GM11168 (cell line): Measurements from ENCODE around the gene POLR3GL.
"Not testable (repeated sequence)": the region's sequence is repeated elsewhere in the genome, so short reads cannot be mapped to it uniquely, and the experiment has no call there.

ENCODE experiments used
- in situ Hi-C: fragments of 300-500 bp; cut with MboI; formaldehyde crosslinking; loops from one replicate; pipeline ENCODE4 v1.12.0; 2022; ENCODE audit warnings: low sequenced_read_pairs; ENCODE audit not compliant: unreplicated experiment

POLR3GL gene, protein sequence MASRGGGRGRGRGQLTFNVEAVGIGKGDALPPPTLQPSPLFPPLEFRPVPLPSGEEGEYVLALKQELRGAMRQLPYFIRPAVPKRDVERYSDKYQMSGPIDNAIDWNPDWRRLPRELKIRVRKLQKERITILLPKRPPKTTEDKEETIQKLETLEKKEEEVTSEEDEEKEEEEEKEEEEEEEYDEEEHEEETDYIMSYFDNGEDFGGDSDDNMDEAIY

DNA sequence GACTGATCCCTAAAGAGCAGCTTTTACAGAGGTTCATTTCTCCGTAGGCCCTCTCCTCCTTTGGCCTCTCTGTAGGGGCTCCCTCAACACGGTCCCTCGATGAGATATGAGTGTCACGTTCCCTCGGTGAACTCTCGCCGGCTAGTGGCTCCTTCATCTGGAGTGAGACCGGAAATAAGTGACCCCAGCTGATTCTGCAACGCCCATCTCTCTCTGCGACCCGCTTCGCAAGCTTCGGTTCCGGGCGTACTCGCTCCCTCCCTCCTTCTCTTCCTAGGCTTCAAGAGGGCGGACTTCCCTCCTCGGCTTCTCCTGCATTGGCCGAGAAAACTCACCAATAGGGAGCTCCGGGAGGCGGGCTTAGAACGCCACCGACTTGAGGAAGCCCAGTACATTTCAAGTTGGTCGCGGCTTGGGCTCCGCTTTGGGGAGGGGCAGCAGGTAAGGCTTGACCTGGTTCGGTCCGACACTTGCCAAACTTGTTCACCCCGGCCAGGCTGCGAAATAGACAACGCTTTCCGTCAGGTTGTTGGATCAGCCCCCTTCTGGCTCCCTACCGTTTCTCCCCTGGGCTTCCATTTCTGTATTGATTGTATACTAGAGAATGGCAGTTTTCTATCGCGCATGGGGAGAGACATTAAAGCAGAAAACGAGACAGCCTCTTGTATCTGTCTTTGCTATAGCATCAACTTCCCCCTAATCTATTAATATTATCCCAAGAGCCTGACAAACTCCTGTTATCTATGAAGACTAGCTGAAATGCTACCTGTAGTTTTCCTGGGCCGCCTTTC, at the start of gene POLR3GL, which contains the start of gene ANKRD34A:
TSS of gene POLR3GL (plus strand) at position 363 of the 791 bp plus-strand sequence. CDS start 10,176 bp downstream, outside the sequence.
TSS of gene ANKRD34A (minus strand) at position 248 of the 791 bp plus-strand sequence. CDS start 2,816 bp downstream, outside the sequence.
- in situ Hi-C loops, result no loop called here

DNA sequence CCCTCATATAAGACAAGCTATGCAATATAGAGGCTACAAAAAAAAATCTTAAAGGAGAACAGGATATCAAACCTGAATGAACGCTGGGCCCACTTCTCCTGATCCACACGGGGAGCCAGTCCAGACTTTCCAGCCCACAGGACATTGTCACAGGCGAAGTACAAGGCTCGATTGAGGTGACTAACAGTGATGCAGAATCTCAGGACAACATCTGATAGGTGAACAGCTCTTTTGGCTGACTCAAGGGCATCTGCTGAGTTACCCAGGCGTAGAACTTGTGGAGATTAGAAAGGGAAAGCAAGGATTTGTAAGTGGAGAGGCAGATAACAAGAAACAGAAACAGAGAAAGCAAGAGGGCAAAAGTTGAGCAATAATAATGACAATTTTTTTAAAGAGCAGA, 47.7 kb upstream of the POLR3GL start:
- in situ Hi-C loops, result no loop called here

DNA sequence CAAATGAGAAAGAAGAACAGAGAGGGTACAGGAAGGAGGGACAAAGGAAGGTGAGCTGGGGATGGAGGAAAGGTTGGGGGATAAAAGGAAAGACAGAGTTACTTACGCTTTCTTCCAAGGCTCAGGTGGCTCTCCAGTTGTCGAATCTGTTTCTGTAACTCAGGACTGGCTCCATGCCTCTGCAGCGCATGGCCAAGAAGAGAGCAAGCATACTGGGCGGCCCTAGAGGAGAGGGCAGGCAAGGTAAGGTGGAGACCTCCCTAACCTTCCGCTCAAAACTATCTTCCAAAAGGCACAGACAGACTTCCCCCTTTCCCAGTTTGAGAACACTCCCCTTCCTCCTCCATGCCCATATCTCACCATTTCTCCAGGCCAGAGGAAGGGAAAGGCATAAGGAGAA, 46.9 kb upstream of the POLR3GL start:
- in situ Hi-C loops, result no loop called here

DNA sequence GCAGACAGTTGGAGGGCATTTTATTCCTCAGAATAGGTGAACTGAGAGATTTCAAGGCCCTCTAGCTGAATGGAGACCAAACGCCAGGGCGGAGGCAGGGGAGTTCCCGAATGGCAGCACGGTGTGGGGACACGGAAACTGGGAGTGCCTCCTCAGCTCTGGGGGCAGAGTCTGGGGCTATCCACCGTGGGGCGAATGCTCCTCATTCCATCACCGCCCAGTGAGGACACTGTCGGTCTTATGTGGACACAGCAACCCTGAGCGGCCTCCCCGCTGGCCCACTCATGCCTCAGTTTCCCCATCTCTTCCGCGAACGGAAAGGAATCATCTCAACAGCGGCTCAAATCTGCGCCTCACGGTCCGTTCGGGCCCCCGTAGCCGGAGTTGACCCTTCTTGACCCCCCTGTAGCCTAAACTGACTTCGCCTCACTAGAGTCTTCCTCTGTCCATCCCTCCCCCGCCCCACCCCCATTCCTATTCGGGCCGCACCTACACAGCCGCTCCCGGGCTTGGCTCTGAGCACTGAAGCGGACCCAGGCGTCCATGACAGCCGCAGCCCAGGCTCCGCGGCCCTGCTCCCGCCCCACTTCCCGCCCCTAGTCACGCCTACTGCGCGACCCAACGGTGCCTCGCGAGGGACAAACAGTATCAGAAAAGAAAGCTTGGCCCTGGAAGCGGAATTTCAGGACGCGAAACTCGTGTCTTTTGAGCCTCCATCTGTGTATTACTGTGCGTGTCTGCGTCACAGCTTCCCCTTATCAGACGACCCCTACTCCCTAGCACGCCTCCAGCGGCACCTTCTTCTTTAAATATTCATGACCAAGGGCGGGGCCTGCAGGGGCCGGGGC, 46.1 kb upstream of the POLR3GL start, which contains the start of gene PEX11B:
TSS of gene PEX11B (minus strand) at position 574 of the 848 bp plus-strand sequence. CDS start at position 545, 29 bp downstream.
- in situ Hi-C loops, result no loop called here

DNA sequence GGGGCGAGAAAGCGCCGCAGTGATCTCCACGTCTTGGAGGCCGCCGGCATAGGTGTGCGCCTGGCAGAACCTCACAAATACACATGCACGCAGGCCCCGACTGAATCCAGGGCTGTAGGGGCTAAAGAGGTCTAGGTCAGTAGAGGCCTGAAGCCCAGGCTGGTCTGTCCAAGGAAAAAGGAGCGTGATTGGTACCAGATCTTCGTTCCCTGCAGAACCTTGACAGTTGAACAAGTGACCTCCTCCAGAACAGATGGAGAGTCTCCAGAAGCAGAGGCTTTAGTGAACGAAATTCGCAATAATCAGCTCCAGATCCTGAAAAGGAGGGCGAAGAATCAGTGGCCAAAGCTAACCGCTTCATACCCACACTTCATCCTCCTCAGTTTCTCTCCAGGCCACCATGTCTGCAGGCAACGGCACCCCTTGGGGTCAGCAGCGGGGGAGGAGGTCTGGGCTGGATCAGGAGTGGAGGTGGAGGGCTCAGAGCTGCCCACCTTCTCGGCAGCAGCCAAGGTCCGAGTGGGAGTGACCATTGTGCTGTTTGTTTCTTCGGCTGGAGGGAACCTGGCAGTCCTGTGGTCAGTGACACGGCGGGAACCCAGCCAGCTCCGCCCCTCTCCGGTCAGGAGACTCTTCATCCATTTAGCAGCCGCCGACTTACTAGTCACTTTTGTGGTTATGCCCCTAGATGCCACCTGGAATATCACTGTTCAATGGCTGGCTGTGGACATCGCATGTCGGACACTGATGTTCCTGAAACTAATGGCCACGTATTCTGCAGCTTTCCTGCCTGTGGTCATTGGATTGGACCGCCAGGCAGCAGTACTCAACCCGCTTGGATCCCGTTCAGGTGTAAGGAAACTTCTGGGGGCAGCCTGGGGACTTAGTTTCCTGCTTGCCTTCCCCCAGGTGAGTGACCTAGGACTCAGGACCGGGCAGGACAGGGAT, 45.2 kb upstream of the POLR3GL start:
- in situ Hi-C loops, result no loop called here

DNA sequence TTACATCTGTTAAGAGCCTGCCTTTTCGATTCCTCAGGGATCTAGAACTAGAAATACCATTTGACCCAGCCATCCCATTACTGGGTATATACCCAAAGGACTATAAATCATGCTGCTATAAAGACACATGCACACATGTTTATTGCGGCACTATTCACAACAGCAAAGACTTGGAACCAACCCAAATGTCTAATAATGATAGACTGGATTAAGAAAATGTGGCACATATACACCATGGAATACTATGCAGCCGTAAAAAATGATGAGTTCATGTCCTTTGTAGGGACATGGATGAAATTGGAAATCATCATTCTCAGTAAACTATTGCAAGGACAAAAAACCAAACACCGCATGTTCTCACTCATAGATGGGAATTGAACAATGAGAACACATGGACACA, 44.2 kb upstream of the POLR3GL start:
- in situ Hi-C loops, result not testable (repeated sequence)

DNA sequence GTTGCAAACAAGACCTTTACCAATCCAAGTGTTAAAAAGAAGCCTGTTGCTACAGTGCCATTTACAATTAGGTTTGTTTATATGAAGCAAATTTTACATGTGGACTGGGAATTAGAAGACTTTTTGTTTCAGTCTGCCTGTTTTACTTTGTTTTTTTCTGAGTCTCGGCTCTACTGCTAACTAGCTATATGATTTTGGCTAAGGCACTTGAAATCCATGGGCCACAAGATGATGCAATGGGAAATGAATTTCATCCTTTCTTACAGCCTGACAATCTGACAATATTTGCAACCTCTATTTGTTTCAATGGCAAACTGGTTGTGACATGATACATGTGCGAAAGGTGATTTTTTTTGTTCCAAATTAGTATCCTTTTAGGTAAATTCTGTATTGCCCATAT, 42.2 kb upstream of the POLR3GL start:
- in situ Hi-C loops, result no loop called here

DNA sequence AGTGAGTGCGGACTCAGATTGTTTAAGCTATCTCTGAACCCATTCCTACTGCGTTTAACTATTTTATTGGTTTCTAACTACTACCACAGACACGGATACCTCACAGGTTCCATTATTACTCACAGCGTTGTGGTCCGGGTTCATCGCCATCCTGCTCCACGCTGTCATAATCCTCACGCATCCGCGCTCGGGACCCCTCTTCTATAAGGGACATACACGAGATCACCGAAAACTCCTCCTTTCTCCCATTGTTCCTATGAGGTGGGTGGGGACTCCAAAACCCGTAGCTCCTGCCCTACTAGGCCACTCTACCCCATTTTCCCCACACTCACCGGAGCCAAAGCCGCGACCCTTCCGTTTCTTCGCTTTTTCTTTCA, 37.8 kb upstream of the POLR3GL start:
- in situ Hi-C loops, result loop anchor here (5.0 kb wide), 1 partner anchor 76 kb away; no protein-coding TSS in a partner anchor

DNA sequence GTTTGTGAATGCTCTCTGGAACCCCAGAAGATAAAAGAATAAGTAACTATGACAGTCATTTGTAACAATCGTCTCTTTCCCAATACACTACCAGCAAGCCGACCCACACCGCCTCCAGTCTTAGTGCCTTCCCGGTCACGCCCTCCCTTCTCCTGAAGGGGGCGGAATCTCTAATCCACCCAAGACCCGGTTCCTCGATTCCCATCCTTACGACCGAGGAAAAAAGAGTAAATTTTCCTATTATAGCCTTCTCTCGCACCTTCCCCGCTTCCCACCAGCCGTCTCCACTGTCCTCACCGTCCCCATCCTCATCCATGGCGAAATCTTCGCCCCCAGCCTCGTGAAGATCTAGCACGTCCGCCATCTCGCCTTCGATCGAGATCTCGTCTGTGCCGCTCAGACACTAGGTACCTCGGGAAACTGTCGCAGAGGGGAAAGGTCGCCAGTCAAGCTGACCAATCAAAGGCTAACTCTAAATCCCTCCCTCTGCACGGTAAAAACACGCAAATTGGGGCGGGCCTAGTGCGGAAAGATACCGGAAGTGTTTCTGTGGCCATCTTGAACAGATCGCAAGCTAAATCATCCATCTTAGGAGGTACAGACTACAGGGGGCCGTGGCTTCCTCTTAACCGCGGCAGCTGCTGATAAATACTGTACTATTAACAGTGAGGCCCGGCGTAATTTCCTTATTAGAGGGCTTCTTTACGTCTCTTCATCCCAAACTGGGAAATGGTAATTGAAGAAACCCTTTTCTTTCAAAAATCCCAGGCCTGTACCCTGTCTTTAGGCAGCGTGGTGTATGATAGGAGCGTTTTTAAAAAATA, 37.2 kb upstream of the POLR3GL start, which contains the start of gene RBM8A:
TSS of gene RBM8A (minus strand) at position 422 of the 824 bp plus-strand sequence. CDS start at position 364, 58 bp downstream.
- in situ Hi-C loops, result loop anchor here (5.0 kb wide), 1 partner anchor 75 kb away; no protein-coding TSS in a partner anchor

DNA sequence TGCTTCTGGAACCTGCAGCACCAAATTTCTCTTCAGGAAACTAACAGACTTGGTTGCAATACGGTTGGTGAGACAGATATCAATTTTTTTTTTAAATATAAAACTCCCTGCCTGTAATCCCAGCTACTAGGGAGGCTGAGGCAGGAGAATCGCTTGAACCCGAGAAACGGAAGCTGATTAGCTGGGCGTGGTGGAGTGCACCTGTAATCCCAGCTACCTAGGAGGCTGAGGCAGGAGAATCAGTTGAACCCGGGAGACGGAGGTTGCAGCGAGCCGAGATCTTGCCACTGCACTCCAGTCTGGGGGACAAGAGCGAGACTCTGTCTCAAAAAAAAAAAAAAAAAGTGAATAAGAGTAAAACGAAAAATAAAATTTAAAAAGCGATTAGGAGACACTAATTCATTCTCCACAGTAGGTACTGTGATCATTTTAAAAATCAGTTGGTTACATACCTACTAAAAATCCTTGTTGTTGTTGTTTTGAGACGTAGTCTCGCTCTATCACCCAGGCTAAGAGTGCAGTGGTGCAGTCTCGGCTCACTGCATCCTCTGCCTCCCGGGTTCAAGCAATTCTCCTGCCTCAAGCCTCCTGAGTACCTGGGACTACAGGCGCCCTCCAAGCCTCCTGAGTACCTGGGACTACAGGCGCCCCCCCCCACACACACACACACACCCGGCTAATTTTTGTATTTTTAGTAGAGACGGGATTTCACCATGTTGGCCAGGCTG, 36.4 kb upstream of the POLR3GL start:
- in situ Hi-C loops, result loop anchor here (5.0 kb wide), 1 partner anchor 74 kb away; no protein-coding TSS in a partner anchor

DNA sequence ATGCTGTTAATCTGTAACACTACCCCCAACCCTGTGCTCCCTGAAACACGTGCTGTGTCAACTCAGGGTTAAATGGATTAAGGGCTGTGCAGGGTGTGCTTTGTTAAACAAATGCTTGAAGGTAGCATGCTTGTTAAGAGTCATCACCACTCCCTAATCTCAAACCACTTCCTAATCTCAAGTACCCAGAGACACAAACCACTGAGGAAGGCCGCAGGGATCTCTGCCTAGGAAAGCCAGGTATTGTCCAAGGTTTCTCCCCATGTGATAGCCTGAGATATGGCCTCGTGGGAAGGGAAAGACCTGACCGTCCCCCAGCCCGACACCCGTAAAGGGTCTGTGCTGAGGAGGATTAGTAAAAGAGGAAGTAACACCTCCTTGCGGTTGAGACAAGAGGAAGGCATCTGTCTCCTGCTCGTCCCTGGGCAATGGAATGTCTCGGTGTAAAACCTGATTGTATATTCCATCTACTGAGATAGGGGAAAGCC, 31.9 kb upstream of the POLR3GL start:
- in situ Hi-C loops, result not testable (repeated sequence)

DNA sequence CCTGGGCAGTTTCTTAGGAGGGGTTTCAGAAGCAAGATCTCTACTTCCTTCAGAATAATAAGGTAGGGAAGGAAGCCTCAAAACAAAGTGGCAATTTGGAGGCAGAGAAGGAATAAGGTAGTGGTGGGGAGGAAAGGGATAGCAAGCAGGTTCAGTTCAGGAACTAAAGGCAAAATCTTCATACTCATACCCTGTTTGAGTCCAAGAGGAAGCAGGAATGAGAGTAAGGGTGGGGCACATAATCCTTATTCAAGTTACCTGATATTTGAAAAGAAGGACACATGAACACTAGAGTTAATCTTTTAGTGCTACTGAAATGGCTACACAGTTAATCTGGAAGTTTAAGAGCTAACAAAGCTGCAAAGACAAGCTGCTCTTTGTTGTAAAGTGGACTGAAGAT, 28.8 kb upstream of the POLR3GL start:
- in situ Hi-C loops, result no loop called here

DNA sequence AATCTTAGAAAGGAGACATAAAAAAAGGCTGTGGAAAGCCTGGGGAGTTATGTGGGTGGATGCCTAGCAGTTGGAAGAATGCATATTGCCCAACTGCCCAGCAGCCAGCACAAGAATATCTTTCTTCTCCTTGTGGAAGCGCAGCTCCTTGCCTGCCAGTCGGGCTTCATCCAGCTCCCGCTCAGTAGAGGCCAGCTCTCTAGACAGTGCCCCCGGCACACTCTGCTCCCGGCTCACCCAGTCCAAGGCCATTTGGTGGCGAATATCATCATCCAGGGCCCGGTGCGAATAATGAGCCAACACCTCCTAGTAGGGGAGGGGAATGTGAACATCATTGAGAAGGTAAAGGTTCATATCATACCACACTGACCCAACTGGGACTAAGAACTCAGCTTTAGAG, 28.2 kb upstream of the POLR3GL start:
- in situ Hi-C loops, result no loop called here

DNA sequence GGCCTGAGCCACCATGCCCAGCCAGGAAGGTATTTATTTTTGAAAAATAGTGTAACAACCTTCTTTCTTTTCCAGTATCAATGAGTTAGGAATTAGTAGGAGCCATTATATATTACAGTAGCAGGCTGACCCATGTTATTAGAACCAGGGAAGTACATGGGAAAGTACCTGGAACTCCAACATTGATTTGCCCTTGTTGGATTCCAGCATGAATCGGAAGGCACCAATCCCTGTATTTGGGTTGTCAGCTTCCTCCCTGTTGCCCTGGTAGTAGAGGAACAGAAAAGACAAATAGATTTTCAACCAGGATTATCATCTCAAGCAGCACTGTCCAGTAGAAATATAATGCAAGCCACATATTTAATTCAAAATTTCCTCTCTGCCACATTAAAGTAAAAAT, 27.1 kb upstream of the POLR3GL start:
- in situ Hi-C loops, result no loop called here

DNA sequence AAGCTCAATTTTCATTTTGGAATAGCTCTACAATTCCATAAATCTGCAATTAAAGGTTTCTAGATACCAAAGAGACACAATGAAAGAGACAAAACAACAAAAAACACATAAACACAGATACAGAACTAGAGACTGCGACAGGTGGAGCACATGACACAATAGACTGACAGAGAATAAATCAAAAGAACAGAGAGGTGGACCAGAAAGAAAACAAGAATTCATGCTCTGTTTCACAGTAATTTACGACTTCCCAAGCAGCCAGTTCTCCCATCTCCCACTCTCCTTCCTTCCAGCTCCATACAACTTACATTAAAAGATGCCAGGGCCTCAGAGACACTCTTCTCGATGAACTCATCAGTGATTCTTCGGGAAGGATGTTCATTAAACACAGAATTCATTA, 22.1 kb upstream of the POLR3GL start:
- in situ Hi-C loops, result no loop called here

DNA sequence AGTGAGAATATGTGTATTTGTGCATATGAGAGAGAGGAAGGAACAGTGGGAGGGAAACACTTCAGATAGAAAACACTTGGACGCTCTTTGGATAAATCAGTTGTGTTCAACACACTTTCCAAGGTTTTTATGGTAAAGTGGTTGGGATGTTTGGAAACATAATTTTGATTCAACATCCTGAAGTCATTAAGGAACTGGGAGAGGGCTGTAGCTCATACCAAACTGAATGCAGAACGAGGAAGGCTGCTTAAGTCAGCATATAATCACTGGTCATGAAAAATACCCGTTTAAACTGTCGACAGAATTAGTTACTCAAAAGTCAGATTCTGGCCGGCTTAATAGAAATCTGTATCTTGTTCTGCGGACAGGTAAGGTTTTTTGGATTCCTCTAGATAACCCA, 21.6 kb upstream of the POLR3GL start:
- in situ Hi-C loops, result no loop called here

DNA sequence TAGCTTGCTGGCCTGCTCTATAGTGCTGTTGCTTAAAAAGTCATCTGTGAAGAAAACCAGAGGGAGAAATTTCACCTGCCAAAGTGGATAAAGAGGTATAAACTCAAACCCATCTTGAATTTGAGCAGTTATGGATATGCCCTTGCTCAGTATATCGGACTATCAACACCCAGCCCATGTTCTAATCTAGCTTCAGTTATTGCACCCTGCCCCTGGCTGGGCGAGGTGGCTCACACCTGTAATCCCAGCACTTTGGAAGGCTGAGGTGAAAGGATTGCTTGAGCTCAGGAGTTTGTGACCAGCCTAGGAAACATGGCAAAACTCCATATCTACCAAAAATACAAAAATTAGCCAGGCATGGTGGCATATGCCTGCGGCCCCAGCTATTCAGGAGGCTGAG, 20.0 kb upstream of the POLR3GL start:
- in situ Hi-C loops, result no loop called here
